Measurements from ENCODE around the gene AIFM1.

Gene AIFM1

GRCh38 chrX:130095249-130096030 lies 70.2 kb downstream of the AIFM1 start:
- no peak overlapping the region for H3K4me3 ChIP-seq (replicated peaks; ENCODE audit: low read depth, low read length)
- TF ChIP-seq CTCF (IDR thresholded peaks at IDR 0.05; ENCODE audit: low read depth, low read length, missing control alignments): no peak
- DNase-seq (ENCODE audit: extremely low read depth, low read depth): no peak

DNA sequence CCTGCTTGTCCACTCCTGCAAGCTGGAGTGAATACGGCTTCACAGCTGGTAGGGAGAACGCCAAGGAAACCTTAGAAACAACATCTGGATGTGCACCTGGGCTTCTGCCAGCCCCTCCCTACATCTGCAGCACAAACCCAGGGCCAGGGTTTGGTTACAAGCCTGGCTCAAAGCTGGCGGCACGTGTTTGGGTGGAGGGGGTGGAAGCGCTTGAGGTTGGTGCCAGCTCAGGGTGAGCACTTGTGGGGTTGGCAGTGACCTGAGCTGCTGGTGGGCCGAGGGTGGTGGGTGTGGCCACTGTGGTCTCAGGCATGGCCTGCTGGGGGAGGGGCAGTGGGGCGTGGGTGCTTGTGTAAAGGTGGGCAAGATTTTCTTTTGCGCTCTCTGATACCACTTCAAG lies 70.9 kb downstream of the AIFM1 start:
- TF ChIP-seq CTCF (IDR thresholded peaks at IDR 0.05; ENCODE audit: low read depth, low read length, missing control alignments): no peak

GRCh38 chrX:130093271-130093670 lies 72.4 kb downstream of the AIFM1 start:
- TF ChIP-seq CTCF (IDR thresholded peaks at IDR 0.05; ENCODE audit: low read depth, low read length, missing control alignments): no peak
- no peak for DNase-seq (ENCODE audit: extremely low read depth, low read depth)
- no peak overlapping the region for H3K4me3 ChIP-seq (replicated peaks; ENCODE audit: low read depth, low read length)

More for the DNA sequence above, 70.9 kb downstream of the AIFM1 start:
- H3K4me3 ChIP-seq (replicated peaks; ENCODE audit: low read depth, low read length): no peak overlapping the region
- no peak for DNase-seq (ENCODE audit: extremely low read depth, low read depth)

GRCh38 chrX:130091980-130092522 lies 73.6 kb downstream of the AIFM1 start:
- no peak for DNase-seq (ENCODE audit: extremely low read depth, low read depth)
- TF ChIP-seq CTCF (IDR thresholded peaks at IDR 0.05; ENCODE audit: low read depth, low read length, missing control alignments): no peak
- H3K4me3 ChIP-seq (replicated peaks; ENCODE audit: low read depth, low read length): no peak overlapping the region

- no peak for TF ChIP-seq CTCF (IDR thresholded peaks at IDR 0.05; ENCODE audit: low read depth, low read length, missing control alignments)
Measured at GRCh38 chrX:130090364-130090763, 75.3 kb downstream of the AIFM1 start.

DNA sequence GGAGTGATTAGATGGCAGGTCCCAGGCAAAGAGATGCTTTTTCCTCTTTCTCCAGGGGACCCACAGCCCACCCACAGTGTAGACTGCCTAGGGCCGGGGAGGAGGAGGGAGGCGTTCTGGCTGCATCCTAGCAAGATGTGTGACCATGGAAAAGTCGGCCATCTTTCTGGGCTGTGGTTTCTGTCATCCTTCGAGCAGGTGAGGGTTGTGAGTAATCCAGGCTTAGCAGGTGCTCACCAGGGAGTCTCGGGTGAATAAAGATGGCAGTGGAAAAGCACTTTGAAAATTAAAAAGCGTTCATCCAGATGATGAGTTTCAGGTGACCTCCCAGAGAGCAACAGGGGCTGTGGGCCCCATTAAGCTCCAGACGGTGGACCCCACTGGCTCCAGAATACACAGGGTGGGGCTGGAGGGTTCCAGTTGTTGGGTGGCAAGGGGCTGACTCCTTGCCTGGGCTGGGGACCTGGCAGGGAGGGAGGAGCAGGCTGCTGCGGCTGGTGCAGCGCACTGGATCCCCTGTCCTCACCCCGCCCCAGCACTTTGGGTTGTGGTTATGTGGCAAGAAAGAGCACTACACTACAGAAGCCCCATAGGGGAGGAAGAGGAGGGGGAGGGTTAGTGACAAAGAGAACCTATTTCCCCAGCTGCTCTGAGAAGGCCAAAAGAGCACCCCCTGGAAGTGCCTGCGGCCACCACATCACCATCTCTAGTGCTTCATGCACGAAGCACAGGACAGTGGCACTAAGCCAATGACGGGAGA lies 79.0 kb downstream of the AIFM1 start:
- TF ChIP-seq CTCF (IDR thresholded peaks at IDR 0.05; ENCODE audit: low read depth, low read length, missing control alignments): no peak
- no peak for DNase-seq (ENCODE audit: extremely low read depth, low read depth)
- H3K4me3 ChIP-seq (replicated peaks; ENCODE audit: low read depth, low read length): no peak overlapping the region

More at GRCh38 chrX:130090364-130090763, 75.3 kb downstream of the AIFM1 start:
- H3K4me3 ChIP-seq (replicated peaks; ENCODE audit: low read depth, low read length): no peak overlapping the region
- DNase-seq (ENCODE audit: extremely low read depth, low read depth): no peak

Measured in HFF-Myc (cell line).